Epithelial cell of proximal tubule (primary cell): ENCODE measurements around the gene ELAVL4. TPM values are rescaled to one million over a fixed set of nuclear protein-coding genes. Genes with fewer than 3 reads are reported as not detected.

Experiments used
- DNase-seq: peaks from one replicate; pipeline ENCODE4 v3.0.0-alpha.2; 2011; ENCODE audit warnings: low read depth
- H3K4me3 ChIP-seq: 2 replicates; pipeline ENCODE4 v1.5.1; 2011; ENCODE audit warnings: low read depth, mild to moderate bottlenecking, low read length
- total RNA-seq: library from RNA; depleted of rRNA; stranded (reverse); fragments of >200 nt; gene quantifications from 2 replicates; pipeline ENCODE4 v1.2.3, GENCODE V29; 2015
- TF ChIP-seq, protein P1 (sequence below): conservative IDR thresholded peaks from 2 replicates; pipeline ENCODE4 v1.5.1; 2012; ENCODE audit warnings: low read depth, mild to moderate bottlenecking, low read length

The ELAVL4 gene
- total RNA-seq, 1 donor from 2014 or later, result 1.2 TPM

DNA sequence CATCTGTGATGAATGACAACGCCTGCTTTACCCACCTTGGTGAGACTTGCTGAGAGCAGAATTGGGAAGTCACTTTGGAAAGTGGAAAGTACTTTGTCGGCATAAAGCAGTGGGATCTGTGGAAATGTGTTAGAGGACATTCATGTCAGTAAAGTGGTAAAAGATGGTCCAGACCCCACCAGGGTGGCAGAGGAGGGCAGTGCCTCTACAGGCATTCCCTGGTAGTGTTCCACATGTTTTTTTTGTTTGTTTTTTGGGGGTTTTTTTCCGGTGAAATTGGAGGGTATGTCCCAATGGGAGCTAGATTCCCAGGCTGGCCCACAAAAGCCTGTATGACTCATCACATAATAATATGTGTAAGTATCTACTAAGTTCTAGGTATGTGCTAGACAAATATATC, 80.6 kb downstream of the ELAVL4 start:
- TF ChIP-seq, protein P1, sequence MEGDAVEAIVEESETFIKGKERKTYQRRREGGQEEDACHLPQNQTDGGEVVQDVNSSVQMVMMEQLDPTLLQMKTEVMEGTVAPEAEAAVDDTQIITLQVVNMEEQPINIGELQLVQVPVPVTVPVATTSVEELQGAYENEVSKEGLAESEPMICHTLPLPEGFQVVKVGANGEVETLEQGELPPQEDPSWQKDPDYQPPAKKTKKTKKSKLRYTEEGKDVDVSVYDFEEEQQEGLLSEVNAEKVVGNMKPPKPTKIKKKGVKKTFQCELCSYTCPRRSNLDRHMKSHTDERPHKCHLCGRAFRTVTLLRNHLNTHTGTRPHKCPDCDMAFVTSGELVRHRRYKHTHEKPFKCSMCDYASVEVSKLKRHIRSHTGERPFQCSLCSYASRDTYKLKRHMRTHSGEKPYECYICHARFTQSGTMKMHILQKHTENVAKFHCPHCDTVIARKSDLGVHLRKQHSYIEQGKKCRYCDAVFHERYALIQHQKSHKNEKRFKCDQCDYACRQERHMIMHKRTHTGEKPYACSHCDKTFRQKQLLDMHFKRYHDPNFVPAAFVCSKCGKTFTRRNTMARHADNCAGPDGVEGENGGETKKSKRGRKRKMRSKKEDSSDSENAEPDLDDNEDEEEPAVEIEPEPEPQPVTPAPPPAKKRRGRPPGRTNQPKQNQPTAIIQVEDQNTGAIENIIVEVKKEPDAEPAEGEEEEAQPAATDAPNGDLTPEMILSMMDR, result no peak
- H3K4me3 ChIP-seq, result no peak overlapping the region
- no peak for DNase-seq

DNA sequence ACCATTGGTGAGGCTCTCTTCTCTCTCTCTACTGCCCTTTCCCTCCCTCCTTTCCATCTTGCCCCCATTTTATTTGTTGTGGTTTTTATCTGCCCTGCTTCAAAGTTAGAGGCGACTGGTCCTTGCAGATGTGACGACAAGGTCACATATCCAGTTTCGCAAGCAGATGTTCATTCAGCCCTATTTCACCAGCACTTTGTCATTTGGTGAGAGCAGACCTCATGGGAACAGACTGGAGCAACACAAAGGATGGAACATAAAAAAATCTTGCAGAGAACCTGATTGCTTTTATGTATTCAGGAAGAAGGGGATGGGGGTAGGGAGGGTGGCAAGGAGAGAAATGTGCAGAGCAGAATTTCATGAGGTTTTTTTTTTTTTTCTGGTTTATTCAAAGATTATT, 84.3 kb downstream of the ELAVL4 start:
- TF ChIP-seq, protein P1, result no peak
- DNase-seq, result no peak
- no peak overlapping the region for H3K4me3 ChIP-seq

DNA sequence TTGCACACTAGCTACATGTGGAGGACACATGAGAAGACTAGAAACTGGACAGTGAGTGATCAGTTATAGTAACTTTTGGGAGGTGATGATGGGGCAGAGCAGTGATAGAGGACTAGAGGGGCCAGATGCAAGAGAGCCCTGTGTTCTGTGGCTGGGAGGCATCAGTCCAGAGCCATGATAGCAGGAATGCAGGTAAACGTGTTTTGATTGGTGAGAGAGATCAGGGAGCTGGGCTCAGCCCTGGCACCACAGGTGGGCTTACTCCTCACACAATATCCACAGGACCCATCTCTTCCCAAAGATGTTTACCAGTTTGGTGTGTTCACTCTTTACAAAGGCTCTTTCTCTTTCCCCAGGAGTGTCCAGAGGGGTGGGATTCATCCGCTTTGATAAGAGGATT, 86.5 kb downstream of the ELAVL4 start:
- TF ChIP-seq, protein P1, result no peak
- no peak for DNase-seq
- no peak overlapping the region for H3K4me3 ChIP-seq

DNA sequence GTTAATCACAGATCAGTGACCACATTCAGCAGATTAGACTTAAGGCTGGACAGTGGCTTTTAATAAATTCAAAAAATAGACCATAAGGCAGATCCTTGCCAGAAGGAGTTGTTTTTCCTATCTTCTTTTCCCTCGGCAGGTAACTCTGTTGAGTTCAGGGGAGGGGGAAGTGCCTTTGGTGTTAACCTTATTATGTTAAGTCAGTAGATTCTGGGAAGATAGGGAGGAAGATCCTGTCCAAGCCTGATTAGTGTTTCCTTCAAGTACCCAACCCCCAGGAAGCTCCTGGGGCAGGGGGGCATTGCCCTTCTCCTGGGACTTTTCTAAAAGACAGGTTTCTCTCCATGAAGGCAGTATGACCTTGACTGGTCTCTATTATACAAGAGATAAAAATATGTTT, 87.4 kb downstream of the ELAVL4 start:
- TF ChIP-seq, protein P1, result no peak
- no peak overlapping the region for H3K4me3 ChIP-seq
- DNase-seq, result no peak

DNA sequence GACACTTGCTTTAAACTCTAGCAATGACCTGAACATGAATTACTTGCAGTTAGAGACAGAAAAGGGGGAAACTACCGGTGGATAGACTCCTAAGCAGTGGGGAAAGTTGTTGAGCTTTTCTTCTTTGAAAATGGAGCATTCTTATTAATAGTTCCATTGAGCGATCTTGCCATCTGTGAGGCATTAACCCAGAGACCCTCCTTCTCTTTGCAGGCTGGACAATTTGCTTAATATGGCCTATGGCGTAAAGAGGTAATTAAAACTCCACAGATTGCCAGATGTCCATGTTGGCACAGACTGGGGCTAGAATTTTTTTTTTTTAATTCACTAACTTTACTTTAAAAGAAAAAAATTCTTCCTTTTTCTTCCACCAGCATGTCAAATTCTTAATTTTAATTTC, 88.5 kb downstream of the ELAVL4 start:
- TF ChIP-seq, protein P1, result no peak
- no peak for DNase-seq
- no peak overlapping the region for H3K4me3 ChIP-seq

DNA sequence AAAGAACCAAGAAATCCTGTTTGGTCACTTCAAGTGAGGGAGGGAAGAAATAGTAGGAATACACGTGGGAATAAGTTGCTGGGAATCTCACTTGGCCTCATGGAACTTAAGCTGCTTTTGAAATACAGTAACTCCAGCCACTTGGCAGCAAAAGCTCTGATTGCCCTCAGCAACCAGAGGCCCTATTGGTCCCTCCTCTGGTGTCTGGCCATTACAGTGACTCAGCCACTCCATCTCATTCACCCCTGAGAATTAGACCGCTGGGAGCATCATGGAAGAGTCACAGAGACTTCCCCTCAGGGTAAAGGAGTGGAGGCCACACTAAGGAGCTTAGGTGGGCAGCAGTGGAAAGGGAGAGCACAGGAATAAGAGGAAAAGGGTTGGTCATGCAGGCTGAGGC, 99.6 kb downstream of the ELAVL4 start:
- DNase-seq, result no peak
- TF ChIP-seq, protein P1, result no peak
- no peak overlapping the region for H3K4me3 ChIP-seq

DNA sequence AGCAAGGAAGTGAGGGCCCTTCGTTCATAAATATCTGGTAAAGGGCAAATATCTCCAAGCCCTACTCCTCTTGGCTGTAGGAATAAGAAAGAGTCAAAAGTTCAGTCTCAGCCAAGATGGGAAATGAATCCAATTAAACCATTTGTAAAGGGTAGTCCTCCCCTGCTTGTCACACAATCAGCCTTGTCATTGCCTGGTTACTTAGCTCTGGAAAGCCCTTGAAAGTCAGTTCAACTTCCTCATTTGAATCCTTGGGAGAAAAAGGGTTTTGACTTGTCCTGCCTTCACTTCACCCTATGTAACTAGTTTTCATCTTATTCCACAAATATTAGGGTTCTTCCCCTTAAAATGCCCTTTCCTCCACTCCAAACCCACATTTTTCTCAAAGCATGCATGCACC, 100.0 kb downstream of the ELAVL4 start:
- TF ChIP-seq, protein P1, result no peak
- no peak overlapping the region for H3K4me3 ChIP-seq
- no peak for DNase-seq
